Esophagus squamous epithelium (tissue), 5 donors: ENCODE measurements around the gene GAS2L1. TPM values are rescaled to one million over a fixed set of nuclear protein-coding genes. Genes with fewer than 3 reads are reported as not detected.

ENCODE experiments used
- DNase-seq: peaks from one replicate; lab custom pipeline; 2025; lab: John Stamatoyannopoulos, UW
- H3K27ac ChIP-seq, 4 donors: fragments of 200-600 bp; sonication (generic); one replicate each; pipeline ENCODE4 v1.5.1; 2016 to 2019; ENCODE audit warnings: mild to moderate bottlenecking in 1 of 4
- H3K27me3 ChIP-seq, 4 donors: fragments of 200-600 bp; sonication (generic); 1 replicate in 3 of 4; 2 replicates in 1 of 4; pipeline versions ENCODE4 v1.5.1 to v1.6.0; 2017 to 2021; ENCODE audit warnings: antibody characterized with exemption in 1 of 4
- H3K36me3 ChIP-seq, 3 donors: fragments of 200-600 bp; sonication (generic); one replicate each; pipeline ENCODE4 v1.5.1; 2016 to 2019
- H3K4me1 ChIP-seq, 3 donors: fragments of 200-600 bp; sonication (generic); one replicate each; pipeline ENCODE4 v1.5.1; 2017 to 2019
- H3K4me3 ChIP-seq, 4 donors: fragments of 200-600 bp; sonication (generic); 1 replicate in 3 of 4; 2 replicates in 1 of 4; pipeline ENCODE4 v1.5.1; 2016 to 2019; ENCODE audit warnings: mild to moderate bottlenecking in 2 of 4, moderate library complexity in 1 of 4
- H3K9me3 ChIP-seq, 3 donors: fragments of 200-600 bp; sonication (generic); one replicate each; pipeline ENCODE4 v1.5.1; 2016 to 2019
- POLR2A ChIP-seq, 4 donors: fragments of 450-650 bp; IDR thresholded peaks; one replicate each; pipeline ENCODE4 v1.6.1; 2017; ENCODE audit warnings: antibody characterized with exemption in 4 of 4, mild to moderate bottlenecking in 4 of 4, moderate library complexity in 3 of 4
- whole genome bisulfite sequencing, 2 donors: methylation state at CpG; one replicate each; pipeline ENCODE4 v1.1.5; 2018; 5-methylcytosine and 5-hydroxymethylcytosine counted together
- intact Hi-C: fragments of 100-400 bp; cut with DNase I; formaldehyde crosslinking; loops from one replicate; pipeline ENCODE4 v1.15.0; 2022
- total RNA-seq, 4 donors: library from RNA; depleted of rRNA; stranded (reverse); fragments of >200 nt; gene quantifications; one replicate each; pipeline ENCODE4 v1.1.0, GENCODE V29; 2016
- TF ChIP-seq, protein P1 (sequence below), 6 experiments: fragments of 450-650 bp in 4 of 6; fragments of 200-600 bp in 2 of 6; sonication (generic) in 2 of 6; IDR thresholded peaks; one replicate each; pipeline ENCODE4 v1.5.1; 2016 to 2019; ENCODE audit warnings: antibody characterized with exemption in 6 of 6, mild to moderate bottlenecking in 4 of 6, moderate library complexity in 4 of 6
- donor health status: DM: yes; HTN: yes; CAD: no.

The GAS2L1 gene
- total RNA-seq, 4 donors from 2014 or later, result 26.9 to 52.1 (median 36.9) TPM

DNA sequence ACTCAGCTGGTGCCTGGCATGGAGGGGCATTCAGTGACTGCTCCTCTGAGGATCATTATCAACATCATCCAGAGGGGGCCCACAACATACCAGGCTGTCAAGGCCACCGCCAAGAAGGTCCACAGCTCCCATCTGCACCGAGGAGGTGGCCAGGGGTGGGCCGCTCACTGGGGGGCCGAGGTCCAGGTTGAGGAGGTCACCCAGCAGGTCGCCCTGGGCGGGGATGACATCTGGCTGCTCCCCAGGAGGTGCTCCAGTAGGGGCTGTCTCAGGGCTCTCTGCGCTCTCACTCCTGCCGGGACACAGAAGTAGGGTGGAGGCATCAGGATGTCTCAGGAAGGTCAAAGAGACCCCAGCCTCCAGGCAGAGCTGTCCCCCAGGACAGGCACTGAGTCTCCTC, 34.1 kb downstream of the GAS2L1 start:
- no peak overlapping the region for H3K4me3 ChIP-seq
- no peak for DNase-seq
- H3K36me3 ChIP-seq, result peaks cover 37 to 100% (median 56%) of the 10 kb centered on the region in 3 donors
- WGBS, 2 donors, result no CpG with 5 or more reads among the region's 8 CpGs
- intact Hi-C loops, result no loop called here
- H3K9me3 ChIP-seq, result no peaks in the 10 kb centered on the region
- TF ChIP-seq POLR2A (IDR thresholded peaks at IDR 0.05), result no peak
- TF ChIP-seq, protein P1, sequence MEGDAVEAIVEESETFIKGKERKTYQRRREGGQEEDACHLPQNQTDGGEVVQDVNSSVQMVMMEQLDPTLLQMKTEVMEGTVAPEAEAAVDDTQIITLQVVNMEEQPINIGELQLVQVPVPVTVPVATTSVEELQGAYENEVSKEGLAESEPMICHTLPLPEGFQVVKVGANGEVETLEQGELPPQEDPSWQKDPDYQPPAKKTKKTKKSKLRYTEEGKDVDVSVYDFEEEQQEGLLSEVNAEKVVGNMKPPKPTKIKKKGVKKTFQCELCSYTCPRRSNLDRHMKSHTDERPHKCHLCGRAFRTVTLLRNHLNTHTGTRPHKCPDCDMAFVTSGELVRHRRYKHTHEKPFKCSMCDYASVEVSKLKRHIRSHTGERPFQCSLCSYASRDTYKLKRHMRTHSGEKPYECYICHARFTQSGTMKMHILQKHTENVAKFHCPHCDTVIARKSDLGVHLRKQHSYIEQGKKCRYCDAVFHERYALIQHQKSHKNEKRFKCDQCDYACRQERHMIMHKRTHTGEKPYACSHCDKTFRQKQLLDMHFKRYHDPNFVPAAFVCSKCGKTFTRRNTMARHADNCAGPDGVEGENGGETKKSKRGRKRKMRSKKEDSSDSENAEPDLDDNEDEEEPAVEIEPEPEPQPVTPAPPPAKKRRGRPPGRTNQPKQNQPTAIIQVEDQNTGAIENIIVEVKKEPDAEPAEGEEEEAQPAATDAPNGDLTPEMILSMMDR (IDR thresholded peaks at IDR 0.05), result no peak
- peaks cover 4 to 50% (median 11%) of the 10 kb centered on the region in 3 donors for H3K4me1 ChIP-seq
- H3K27me3 ChIP-seq, result no peaks in the 10 kb centered on the region
- no peak overlapping the region for H3K27ac ChIP-seq

DNA sequence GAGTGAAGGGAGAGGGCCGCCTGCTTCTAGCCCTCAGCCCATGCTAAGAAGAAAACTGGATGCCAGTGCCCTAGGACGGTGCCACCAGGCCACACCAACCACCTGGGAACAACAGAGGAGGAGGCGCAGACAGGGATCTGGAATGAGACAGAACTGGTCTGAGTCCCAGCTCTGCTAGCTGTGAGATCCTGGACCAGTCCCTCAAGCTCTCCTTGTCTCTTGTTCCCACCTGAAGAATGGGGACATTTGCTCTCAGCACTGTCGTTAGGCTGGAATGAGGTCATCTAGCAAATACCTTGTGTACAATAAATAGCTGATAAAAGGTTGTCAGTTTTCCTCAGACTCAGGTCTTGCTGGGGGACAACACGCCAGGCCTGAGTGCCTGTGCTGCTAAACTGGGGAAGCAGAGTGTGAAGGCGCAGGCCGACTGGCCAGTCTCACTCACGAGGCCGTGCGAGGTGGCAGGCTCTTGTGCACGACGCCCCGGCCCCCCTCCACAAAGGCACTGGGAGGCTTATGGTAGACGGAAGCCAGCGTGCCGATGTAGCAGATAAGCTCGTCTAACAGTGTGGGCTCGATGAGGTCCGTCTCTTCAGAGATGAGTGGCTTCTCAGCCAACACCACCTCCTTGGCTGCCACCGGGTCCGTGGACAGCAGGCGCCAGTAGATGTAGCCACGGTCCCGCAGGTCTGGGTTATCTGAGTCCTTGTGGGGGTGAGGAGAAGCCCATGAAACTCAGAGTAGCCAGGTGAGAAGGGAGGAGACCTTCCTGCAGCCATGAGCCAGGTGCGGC, 34.8 kb downstream of the GAS2L1 start:
- no peak for DNase-seq
- H3K36me3 ChIP-seq, result peaks cover 42 to 100% (median 53%) of the 10 kb centered on the region in 3 donors
- 92 to 95% methylated on average over 16 to 19 of the region's 25 CpGs for WGBS, 2 donors
- no peaks in the 10 kb centered on the region for H3K27me3 ChIP-seq
- H3K9me3 ChIP-seq, result no peaks in the 10 kb centered on the region
- no peak for TF ChIP-seq POLR2A (IDR thresholded peaks at IDR 0.05)
- TF ChIP-seq, protein P1 (IDR thresholded peaks at IDR 0.05), result no peak
- H3K4me3 ChIP-seq, result no peak overlapping the region
- H3K4me1 ChIP-seq, result peaks cover 4 to 53% (median 11%) of the 10 kb centered on the region in 3 donors
- H3K27ac ChIP-seq, result no peak overlapping the region
- intact Hi-C loops, result no loop called here

DNA sequence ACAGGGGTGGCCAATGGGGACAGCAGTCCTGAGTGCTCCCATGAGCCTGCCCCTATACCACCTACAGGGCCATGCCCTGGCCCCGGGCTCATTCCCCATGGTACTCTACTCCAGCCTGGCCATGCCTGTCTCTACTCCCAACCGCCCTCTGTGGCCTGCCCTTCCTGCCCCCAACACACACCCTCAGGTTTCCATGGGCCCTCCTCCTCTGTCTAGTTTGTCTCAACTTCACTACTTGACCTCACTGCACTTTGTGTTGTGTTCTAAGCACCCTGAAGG, 35.3 kb downstream of the GAS2L1 start:
- no peaks in the 10 kb centered on the region for H3K9me3 ChIP-seq
- no peak for DNase-seq
- H3K4me1 ChIP-seq, result peaks cover 4 to 53% (median 11%) of the 10 kb centered on the region in 3 donors
- TF ChIP-seq, protein P1 (IDR thresholded peaks at IDR 0.05), result no peak
- TF ChIP-seq POLR2A (IDR thresholded peaks at IDR 0.05), result no peak
- WGBS, 2 donors, result 93 to 100% methylated on average over 1 to 2 of the region's 2 CpGs
- H3K27me3 ChIP-seq, result no peaks in the 10 kb centered on the region
- H3K36me3 ChIP-seq, result peaks cover 47 to 100% (median 53%) of the 10 kb centered on the region in 3 donors
- intact Hi-C loops, result no loop called here
- H3K27ac ChIP-seq, result no peak overlapping the region
- no peak overlapping the region for H3K4me3 ChIP-seq

DNA sequence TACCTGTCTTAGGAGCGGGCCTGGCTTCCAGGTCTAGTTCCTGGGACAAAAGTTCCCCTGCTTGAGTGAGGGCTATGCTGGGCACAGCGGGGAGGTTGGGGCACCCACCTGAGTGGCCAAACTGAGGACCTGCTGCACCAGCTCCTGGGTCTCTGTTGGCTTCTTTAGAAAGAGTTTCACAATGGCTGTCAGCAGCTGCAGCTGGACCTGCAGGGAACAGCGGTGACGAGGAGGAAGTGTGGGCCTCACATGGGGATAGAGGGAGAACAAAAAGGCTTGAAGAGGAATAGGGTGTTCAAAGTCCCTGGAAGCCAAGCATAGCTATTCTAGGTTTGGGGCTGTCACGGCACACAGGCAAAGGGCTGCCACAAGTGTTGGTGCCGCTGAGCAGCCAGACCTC, 35.7 kb downstream of the GAS2L1 start:
- Histone ChIP-seq H3K27ac (no peak overlapping the region), H3K4me1 (peaks cover 3 to 53% (median 8%) of the 10 kb centered on the region in 3 donors), H3K4me3 (no peak overlapping the region), H3K9me3 (no peaks in the 10 kb centered on the region), H3K27me3 (no peaks in the 10 kb centered on the region), H3K36me3 (peaks cover 51 to 100% (median 53%) of the 10 kb centered on the region in 3 donors)
- intact Hi-C loops, result no loop called here
- TF ChIP-seq POLR2A (IDR thresholded peaks at IDR 0.05), result no peak
- 87 to 98% methylated on average over 4 to 5 of the region's 6 CpGs for WGBS, 2 donors
- DNase-seq, result no peak

DNA sequence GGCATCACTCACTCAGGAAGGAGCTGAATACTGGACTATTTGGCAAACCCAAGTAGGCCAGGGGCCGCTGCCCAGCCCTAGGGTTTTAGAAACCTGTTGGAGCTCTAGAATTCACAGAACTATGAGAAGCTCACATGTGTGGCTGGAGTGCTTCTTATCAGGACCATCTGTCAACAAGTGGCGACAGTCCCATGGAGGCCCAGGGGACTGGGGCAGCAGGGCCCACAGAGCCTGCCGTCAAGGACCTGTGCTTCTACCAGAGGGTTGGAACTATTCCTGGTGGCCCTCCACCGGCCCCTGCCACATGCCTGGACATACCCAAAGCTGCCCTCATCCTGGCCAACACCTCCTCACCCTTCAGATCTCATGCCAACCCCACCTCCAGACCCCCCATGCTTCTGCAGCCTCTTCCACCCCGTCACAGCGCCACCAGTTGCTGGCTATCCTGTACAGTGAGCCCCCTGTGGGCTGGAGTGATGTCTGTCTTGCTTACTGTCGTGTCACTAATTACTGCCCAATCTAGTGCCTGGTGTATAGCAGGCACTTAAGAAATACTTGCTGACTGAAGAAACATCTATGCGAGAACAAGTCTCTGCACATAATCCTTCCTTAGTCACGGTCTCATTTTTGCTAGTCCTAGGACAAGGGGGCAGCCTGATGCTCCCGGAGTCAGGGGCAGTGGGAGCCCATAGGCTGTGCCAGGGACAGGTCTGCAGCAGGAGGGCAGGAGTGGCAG, 36.3 kb downstream of the GAS2L1 start:
- intact Hi-C loops, result no loop called here
- H3K36me3 ChIP-seq, result peaks cover 54 to 100% (median 58%) of the 10 kb centered on the region in 3 donors
- TF ChIP-seq POLR2A (IDR thresholded peaks at IDR 0.05), result no peak
- TF ChIP-seq, protein P1 (IDR thresholded peaks at IDR 0.05), result no peak
- WGBS, 2 donors, result 62 to 73% methylated on average over 4 to 5 of the region's 10 CpGs
- DNase-seq, result no peak
- no peaks in the 10 kb centered on the region for H3K27me3 ChIP-seq
- peaks cover 0 to 50% (median 3%) of the 10 kb centered on the region in 3 donors for H3K4me1 ChIP-seq
- H3K27ac ChIP-seq, result no peak overlapping the region
- no peaks in the 10 kb centered on the region for H3K9me3 ChIP-seq
- no peak overlapping the region for H3K4me3 ChIP-seq
